NCI-H524 (cell line): ENCODE results near the gene SPEG.
"Not testable (repeated sequence)": the region's sequence is repeated elsewhere in the genome, so short reads cannot be mapped to it uniquely, and the experiment has no call there.

Source experiments
- DNase-seq, 2 experiments: peaks; one replicate each; lab custom pipeline; 2025; lab: John Stamatoyannopoulos, UW

The SPEG gene

GRCh38 chr2:219434718-219435525 lies at the start of gene SPEG:
Gene SPEG (plus strand): TSS chr2:219434843. CDS start chr2:219434978, 135 bp downstream.
- DNase-seq = no peak

- no peak for DNase-seq
Measured at GRCh38 chr2:219384859-219385258, 49.8 kb upstream of the SPEG start.

- DNase-seq = no peak
Measured at GRCh38 chr2:219385958-219386520, 48.6 kb upstream of the SPEG start.

GRCh38 chr2:219386532-219387280 lies 47.9 kb upstream of the SPEG start:
- DNase-seq = no peak

GRCh38 chr2:219387306-219388120 lies 47.1 kb upstream of the SPEG start, which contains the start of gene DNPEP:
Gene DNPEP (minus strand): TSS chr2:219387912. CDS start chr2:219387794, 118 bp downstream.
- DNase-seq = peak; percentile 77 to 91

GRCh38 chr2:219388121-219388906 lies 46.3 kb upstream of the SPEG start:
- DNase-seq = peak; percentile 80 to 91

- no peak for DNase-seq
Measured at GRCh38 chr2:219388907-219389156, 45.8 kb upstream of the SPEG start.

GRCh38 chr2:219392754-219393153 lies 41.9 kb upstream of the SPEG start:
- no peak for DNase-seq

- not testable (repeated sequence) for DNase-seq
Measured at GRCh38 chr2:219395056-219395455, 39.6 kb upstream of the SPEG start.

GRCh38 chr2:219395609-219396008 lies 39.0 kb upstream of the SPEG start:
- no peak for DNase-seq

- no peak for DNase-seq
Measured at GRCh38 chr2:219396863-219397457, 37.7 kb upstream of the SPEG start.

- peak in 1 of 2 experiments; percentile 29 for DNase-seq
Measured at GRCh38 chr2:219398721-219399363, 35.8 kb upstream of the SPEG start.

- no peak for DNase-seq
Measured at GRCh38 chr2:219399716-219400478, 34.7 kb upstream of the SPEG start.

- no peak for DNase-seq
Measured at GRCh38 chr2:219400562-219400961, 34.1 kb upstream of the SPEG start.

GRCh38 chr2:219401606-219402005 lies 33.0 kb upstream of the SPEG start:
- DNase-seq = no peak

- peak; percentile 55 to 78 for DNase-seq
Measured at GRCh38 chr2:219402665-219403515, 31.8 kb upstream of the SPEG start.

- DNase-seq = no peak
Measured at GRCh38 chr2:219403861-219404260, 30.8 kb upstream of the SPEG start.

GRCh38 chr2:219404291-219404910 lies 30.2 kb upstream of the SPEG start:
- DNase-seq = no peak
